GM12878 (cell line): ENCODE data around the gene KRTAP21-1. TPM values are rescaled to one million over a fixed set of nuclear protein-coding genes. Genes with fewer than 3 reads are reported as not detected.

ENCODE experiments used
- ATAC-seq: fragments of 200-7000 bp; cut with Tn5 transposase; 3 replicates; pipeline ENCODE4 v1.9.1; 2020; ENCODE audit warnings: mild to moderate bottlenecking, moderate library complexity
- BruUV-seq: library from RNA; stranded (reverse); fragments of 400-500 nt; replicated peaks from 2 replicates; lab custom pipeline; 2021; lab: Mats Ljungman, UMichigan
- CTCF ChIA-PET: fragments of 300-600 bp; sonication (Branson Sonifier 250); formaldehyde crosslinking; extraction: SDS; loops from one replicate; lab custom pipeline; 2021; ENCODE audit warnings: inconsistent platforms; lab: Yijun Ruan, JAX
- POLR2A ChIA-PET: fragments of 350-600 bp; formaldehyde crosslinking; extraction: SDS; loops from one replicate; lab custom pipeline; 2021; ENCODE audit warnings: inconsistent platforms; lab: Charles Lee
- RAD21 ChIA-PET: fragments of 300-600 bp; sonication (Branson Sonifier 250); formaldehyde crosslinking; loops from one replicate; lab custom pipeline; 2023; ENCODE audit warnings: antibody characterized with exemption; ENCODE audit not compliant: unreplicated experiment; lab: Charles Lee
- SMC1A ChIA-PET: fragments of 300-600 bp; sonication (Branson Sonifier 250); formaldehyde crosslinking; loops from one replicate; lab custom pipeline; 2023; ENCODE audit not compliant: unreplicated experiment, uncharacterized antibody; lab: Charles Lee
- DNase-seq: peaks from one replicate; pipeline ENCODE4 v3.0.0-alpha.2; 2011; ENCODE audit warnings: low read depth, low spot score
- FAIRE-seq: peaks from 3 replicates; lab custom pipeline; 2011; peaks lifted over from hg19 to GRCh38; lab: Jason Lieb, UNC
- H2AFZ ChIP-seq: 2 replicates; pipeline ENCODE4 v1.6.0; 2011; ENCODE audit warnings: low read depth, low read length, control low read depth; ENCODE audit not compliant: control insufficient read depth
- H3K27ac ChIP-seq: 2 replicates; pipeline ENCODE4 v1.5.1; 2011; ENCODE audit warnings: control low read depth; ENCODE audit not compliant: control insufficient read depth, insufficient read depth
- H3K27me3 ChIP-seq, 2 experiments: replicated peaks in 1 of 2; 2 replicates each; pipeline versions ENCODE4 v1.6.0 to v1.6.1; 2011; ENCODE audit warnings: low read length in 1 of 2; ENCODE audit not compliant: control insufficient read depth in 2 of 2, insufficient read depth in 2 of 2
- H3K36me3 ChIP-seq, 2 experiments: 2 replicates each; pipeline ENCODE4 v1.5.1; 2011; ENCODE audit warnings: low read length in 1 of 2; ENCODE audit not compliant: control insufficient read depth in 2 of 2, insufficient read depth in 2 of 2
- H3K4me1 ChIP-seq: 2 replicates; pipeline ENCODE4 v1.6.1; 2011; ENCODE audit warnings: mild to moderate bottlenecking, low read length, moderate library complexity, mixed read lengths; ENCODE audit not compliant: control insufficient read depth, insufficient read depth
- H3K4me2 ChIP-seq: 2 replicates; pipeline ENCODE4 v1.6.0; 2011; ENCODE audit warnings: control low read depth; ENCODE audit not compliant: control insufficient read depth, insufficient read depth
- H3K4me3 ChIP-seq: fragments of 200-600 bp; sonication (generic); 2 replicates; pipeline ENCODE4 v1.5.1; 2016
- H3K79me2 ChIP-seq: 2 replicates; pipeline ENCODE4 v1.6.0; 2011; ENCODE audit warnings: low read length; ENCODE audit not compliant: control insufficient read depth, insufficient read depth
- H3K9ac ChIP-seq: 2 replicates; pipeline ENCODE4 v1.8.0; 2011; ENCODE audit warnings: low read length, control low read depth, mixed read lengths; ENCODE audit not compliant: control insufficient read depth, insufficient read depth
- H3K9me3 ChIP-seq: replicated peaks from 3 replicates; pipeline ENCODE4 v1.5.1; 2011; ENCODE audit warnings: mild to moderate bottlenecking, low read length; ENCODE audit not compliant: control insufficient read depth, insufficient read depth
- H4K20me1 ChIP-seq: 2 replicates; pipeline ENCODE4 v1.6.0; 2011; ENCODE audit not compliant: control insufficient read depth, insufficient read depth
- ATF7 ChIP-seq: fragments of 450-650 bp; IDR thresholded peaks from 2 replicates; pipeline ENCODE4 v1.6.1; 2016; ENCODE audit warnings: low read depth, mild to moderate bottlenecking
- CEBPB ChIP-seq, 2 experiments: fragments of 150-350 bp in 1 of 2; IDR thresholded peaks; 2 replicates each; pipeline ENCODE4 v1.6.1; 2012 to 2014; ENCODE audit warnings: low read depth in 2 of 2, low read length in 2 of 2, borderline replicate concordance in 1 of 2, inconsistent platforms in 1 of 2
- CREM ChIP-seq: IDR thresholded peaks from 2 replicates; pipeline ENCODE4 v1.6.1; 2014; ENCODE audit warnings: antibody characterized with exemption, low read depth
- LARP7 ChIP-seq: fragments of 450-650 bp; IDR thresholded peaks from 2 replicates; pipeline ENCODE4 v1.6.1; 2017; ENCODE audit warnings: mild to moderate bottlenecking
- POLR2A ChIP-seq: IDR thresholded peaks from 2 replicates; pipeline ENCODE4 v1.6.1; 2011; ENCODE audit warnings: low read depth, mild to moderate bottlenecking, low read length
- RBBP5 ChIP-seq: fragments of 200-600 bp; sonication (generic); conservative IDR thresholded peaks from 2 replicates; pipeline ENCODE4 v1.6.1; 2016
- RFX5 ChIP-seq: IDR thresholded peaks from 2 replicates; pipeline ENCODE4 v1.6.1; 2011; ENCODE audit warnings: low read depth, low read length, improper control_type of control experiment
- SIX5 ChIP-seq: IDR thresholded peaks from 2 replicates; pipeline ENCODE4 v1.6.1; 2011; ENCODE audit warnings: mild to moderate bottlenecking, low read depth, low read length, moderate library complexity; ENCODE audit not compliant: severe bottlenecking
- SMAD5 ChIP-seq: IDR thresholded peaks from 2 replicates; pipeline ENCODE4 v1.6.1; 2016; ENCODE audit warnings: antibody characterized with exemption, low read depth
- SMARCA5 ChIP-seq: fragments of 450-650 bp; IDR thresholded peaks from 2 replicates; pipeline ENCODE4 v1.6.1; 2017; ENCODE audit warnings: mild to moderate bottlenecking
- SMC3 ChIP-seq: IDR thresholded peaks from 2 replicates; pipeline ENCODE4 v1.6.1; 2011; ENCODE audit warnings: low read length, improper control_type of control experiment, borderline replicate concordance
- SUZ12 ChIP-seq: fragments of 200-600 bp; sonication (generic); IDR thresholded peaks from one replicate; pipeline ENCODE4 v1.6.1; 2018; ENCODE audit warnings: antibody characterized with exemption, mild to moderate bottlenecking; ENCODE audit not compliant: unreplicated experiment
- TBL1XR1 ChIP-seq: IDR thresholded peaks from 2 replicates; pipeline ENCODE4 v1.6.1; 2012; ENCODE audit warnings: low read depth, low read length, improper control_type of control experiment
- TCF3 ChIP-seq: IDR thresholded peaks from 2 replicates; pipeline ENCODE4 v1.6.1; 2012; ENCODE audit warnings: low read depth, mild to moderate bottlenecking, low read length, borderline replicate concordance; ENCODE audit not compliant: insufficient read depth
- WRNIP1 ChIP-seq: IDR thresholded peaks from 2 replicates; pipeline ENCODE4 v1.6.1; 2011; ENCODE audit warnings: low read depth, low read length, improper control_type of control experiment, borderline replicate concordance
- YY1 ChIP-seq: IDR thresholded peaks from 2 replicates; pipeline ENCODE4 v1.6.1; 2011; ENCODE audit warnings: low read depth, mild to moderate bottlenecking, low read length
- WGBS: methylation state at CpG from one replicate; pipeline ENCODE4 v1.1.6; 2016; ENCODE audit warnings: low lambda C conversion rate; ENCODE audit not compliant: insufficient replicate concordance, insufficient coverage; ENCODE audit errors: missing lambda C conversion rate; 5-methylcytosine and 5-hydroxymethylcytosine counted together
- in situ Hi-C: fragments of 300-500 bp; cut with MboI; formaldehyde crosslinking; loops from 9 replicates; pipeline ENCODE4 v1.14.3; 2018; ENCODE audit warnings: mixed read lengths
- intact Hi-C: fragments of 100-400 bp; cut with micrococcal nuclease; formaldehyde crosslinking; loops from one replicate; pipeline ENCODE4 v1.14.2; 2022; ENCODE audit not compliant: unreplicated experiment
- polyA plus RNA-seq, 11 experiments: library from polyadenylated mRNA; depleted of rRNA in 4 of 11; unstranded in 6 of 11; stranded (reverse) in 5 of 11; fragments of >200 nt; fragmentation: Nextera tagmentation in 4 of 11; fragmentation: Illumina TruSeq in 1 of 11; extraction: Ambion mirVana in 4 of 11; extraction: Trizol in 1 of 11; gene quantifications; 1 replicate in 1 of 11; 2 replicates in 10 of 11; pipeline versions ENCODE4 v1.2.1 to v1.2.3, GENCODE V29; 2011 to 2016; ENCODE audit warnings: inconsistent platforms in 2 of 11, missing spikeins in 2 of 11, low read depth in 1 of 11
- total RNA-seq, 4 experiments: library from RNA; depleted of rRNA in 3 of 4; stranded (reverse); fragments of >200 nt in 3 of 4; fragmentation: Illumina TruSeq in 1 of 4; extraction: Trizol in 1 of 4; gene quantifications; 2 replicates each; pipeline versions ENCODE4 v1.2.1 to v1.2.3, GENCODE V29; 2013 to 2021
- TF ChIP-seq, protein P1 (sequence below): fragments of 450-650 bp; formaldehyde crosslinking; IDR thresholded peaks from 2 replicates; pipeline ENCODE4 v1.4.0; 2020; ENCODE audit warnings: mild to moderate bottlenecking, moderate library complexity

KRTAP21-1 gene
- total and polyA plus RNA-seq, 10 of the 15 experiments (the other 5 are each of a cell fraction or from before 2014, with no cell fraction given): not detected

GRCh38 chr21:30769724-30770431, 14.7 kb upstream of the KRTAP21-1 start:
- ATAC-seq (no peak), DNase-seq (no peak), FAIRE-seq (no peak)
- in situ Hi-C loops: no loop called here
- H3K4me3 ChIP-seq: no peak overlapping the region
- no peaks in the 10 kb centered on the region for H3K79me2 ChIP-seq
- no peaks in the 10 kb centered on the region for H3K27me3 ChIP-seq
- ChIA-PET POLR2A (no interaction called here), CTCF (no interaction called here), SMC1A (no interaction called here), RAD21 (no interaction called here)
- H3K36me3 ChIP-seq: no peaks in the 10 kb centered on the region
- no peak overlapping the region for H2AFZ ChIP-seq
- no peaks in the 10 kb centered on the region for H3K9me3 ChIP-seq
- no peaks in the 10 kb centered on the region for H4K20me1 ChIP-seq
- no peak overlapping the region for H3K4me2 ChIP-seq
- no peak for TF ChIP-seq SMARCA5
- no peak for TF ChIP-seq SMC3
- TF ChIP-seq SIX5: no peak
- no peak for TF ChIP-seq RBBP5
- TF ChIP-seq SMAD5: no peak
- TF ChIP-seq CEBPB (IDR thresholded peaks at IDR 0.05; ENCODE audit: borderline replicate concordance in 1 of 2, low read depth in 2 of 2, low read length in 2 of 2): no peak
- H3K27ac ChIP-seq: no peak overlapping the region
- H3K9ac ChIP-seq: no peak overlapping the region
- no peaks in the 10 kb centered on the region for H3K4me1 ChIP-seq
- 42% methylated on average over 4 of the region's 4 CpGs for WGBS
- BruUV-seq: no TSS peak
- intact Hi-C loops: no loop called here

GRCh38 chr21:30760776-30761175, 5.5 kb upstream of the KRTAP21-1 start:
- intact Hi-C loops: no loop called here
- Histone ChIP-seq H3K27ac (no peak overlapping the region), H2AFZ (no peak overlapping the region), H3K27me3 (no peaks in the 10 kb centered on the region), H3K36me3 (no peaks in the 10 kb centered on the region), H3K9ac (no peak overlapping the region), H3K4me1 (no peaks in the 10 kb centered on the region), H4K20me1 (no peaks in the 10 kb centered on the region), H3K4me3 (no peak overlapping the region), H3K4me2 (no peak overlapping the region), H3K9me3 (no peaks in the 10 kb centered on the region), H3K79me2 (no peaks in the 10 kb centered on the region)
- BruUV-seq: no TSS peak
- in situ Hi-C loops: no loop called here
- FAIRE-seq: no peak
- ChIA-PET SMC1A (no interaction called here), POLR2A (no interaction called here), RAD21 (no interaction called here), CTCF (no interaction called here)
- 23% methylated on average over 2 of the region's 2 CpGs for WGBS
- DNase-seq: no peak
- no peak for ATAC-seq
- no peak for TF ChIP-seq LARP7
- TF ChIP-seq TBL1XR1: no peak
- no peak for TF ChIP-seq ATF7
- TF ChIP-seq RFX5: no peak
- TF ChIP-seq SUZ12: no peak
- TF ChIP-seq, protein P1, sequence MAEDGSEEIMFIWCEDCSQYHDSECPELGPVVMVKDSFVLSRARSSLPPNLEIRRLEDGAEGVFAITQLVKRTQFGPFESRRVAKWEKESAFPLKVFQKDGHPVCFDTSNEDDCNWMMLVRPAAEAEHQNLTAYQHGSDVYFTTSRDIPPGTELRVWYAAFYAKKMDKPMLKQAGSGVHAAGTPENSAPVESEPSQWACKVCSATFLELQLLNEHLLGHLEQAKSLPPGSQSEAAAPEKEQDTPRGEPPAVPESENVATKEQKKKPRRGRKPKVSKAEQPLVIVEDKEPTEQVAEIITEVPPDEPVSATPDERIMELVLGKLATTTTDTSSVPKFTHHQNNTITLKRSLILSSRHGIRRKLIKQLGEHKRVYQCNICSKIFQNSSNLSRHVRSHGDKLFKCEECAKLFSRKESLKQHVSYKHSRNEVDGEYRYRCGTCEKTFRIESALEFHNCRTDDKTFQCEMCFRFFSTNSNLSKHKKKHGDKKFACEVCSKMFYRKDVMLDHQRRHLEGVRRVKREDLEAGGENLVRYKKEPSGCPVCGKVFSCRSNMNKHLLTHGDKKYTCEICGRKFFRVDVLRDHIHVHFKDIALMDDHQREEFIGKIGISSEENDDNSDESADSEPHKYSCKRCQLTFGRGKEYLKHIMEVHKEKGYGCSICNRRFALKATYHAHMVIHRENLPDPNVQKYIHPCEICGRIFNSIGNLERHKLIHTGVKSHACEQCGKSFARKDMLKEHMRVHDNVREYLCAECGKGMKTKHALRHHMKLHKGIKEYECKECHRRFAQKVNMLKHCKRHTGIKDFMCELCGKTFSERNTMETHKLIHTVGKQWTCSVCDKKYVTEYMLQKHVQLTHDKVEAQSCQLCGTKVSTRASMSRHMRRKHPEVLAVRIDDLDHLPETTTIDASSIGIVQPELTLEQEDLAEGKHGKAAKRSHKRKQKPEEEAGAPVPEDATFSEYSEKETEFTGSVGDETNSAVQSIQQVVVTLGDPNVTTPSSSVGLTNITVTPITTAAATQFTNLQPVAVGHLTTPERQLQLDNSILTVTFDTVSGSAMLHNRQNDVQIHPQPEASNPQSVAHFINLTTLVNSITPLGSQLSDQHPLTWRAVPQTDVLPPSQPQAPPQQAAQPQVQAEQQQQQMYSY (CRISPR knock-in tag): no peak
- TF ChIP-seq WRNIP1: no peak
- no peak for TF ChIP-seq CEBPB (IDR thresholded peaks at IDR 0.05; ENCODE audit: borderline replicate concordance in 1 of 2, low read depth in 2 of 2, low read length in 2 of 2)
- no peak for TF ChIP-seq POLR2A
- TF ChIP-seq YY1: no peak
- no peak for TF ChIP-seq TCF3
- no peak for TF ChIP-seq CREM
